ENCODE data around the gene LRBA.

The LRBA gene

DNA sequence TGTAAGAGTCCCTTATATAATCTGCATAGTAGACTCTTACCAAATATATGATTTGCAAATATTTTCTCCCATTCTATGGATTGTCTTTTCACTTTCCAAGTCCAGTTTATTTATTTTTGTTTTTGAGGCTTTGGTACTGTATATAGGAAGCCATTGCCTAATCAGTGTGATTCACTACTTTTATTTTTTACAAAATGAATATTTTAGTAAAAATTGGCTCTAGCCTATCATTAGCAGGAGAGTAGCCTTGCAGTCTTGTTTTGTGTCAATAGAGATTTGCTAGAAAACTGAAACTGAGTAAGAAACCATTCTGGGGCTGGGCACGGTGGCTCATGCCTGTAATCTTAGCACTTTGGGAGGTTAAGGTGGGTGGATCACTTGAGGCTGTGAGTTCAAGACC, 633.1 kb downstream of the LRBA start:
- no peak for TF ChIP-seq EZH2phosphoT487 (IDR thresholded peaks at IDR 0.05; ENCODE audit: borderline replicate concordance, low read length)
- TF ChIP-seq, protein P1, sequence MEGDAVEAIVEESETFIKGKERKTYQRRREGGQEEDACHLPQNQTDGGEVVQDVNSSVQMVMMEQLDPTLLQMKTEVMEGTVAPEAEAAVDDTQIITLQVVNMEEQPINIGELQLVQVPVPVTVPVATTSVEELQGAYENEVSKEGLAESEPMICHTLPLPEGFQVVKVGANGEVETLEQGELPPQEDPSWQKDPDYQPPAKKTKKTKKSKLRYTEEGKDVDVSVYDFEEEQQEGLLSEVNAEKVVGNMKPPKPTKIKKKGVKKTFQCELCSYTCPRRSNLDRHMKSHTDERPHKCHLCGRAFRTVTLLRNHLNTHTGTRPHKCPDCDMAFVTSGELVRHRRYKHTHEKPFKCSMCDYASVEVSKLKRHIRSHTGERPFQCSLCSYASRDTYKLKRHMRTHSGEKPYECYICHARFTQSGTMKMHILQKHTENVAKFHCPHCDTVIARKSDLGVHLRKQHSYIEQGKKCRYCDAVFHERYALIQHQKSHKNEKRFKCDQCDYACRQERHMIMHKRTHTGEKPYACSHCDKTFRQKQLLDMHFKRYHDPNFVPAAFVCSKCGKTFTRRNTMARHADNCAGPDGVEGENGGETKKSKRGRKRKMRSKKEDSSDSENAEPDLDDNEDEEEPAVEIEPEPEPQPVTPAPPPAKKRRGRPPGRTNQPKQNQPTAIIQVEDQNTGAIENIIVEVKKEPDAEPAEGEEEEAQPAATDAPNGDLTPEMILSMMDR (IDR thresholded peaks at IDR 0.05; ENCODE audit: low read depth, low read length, poor library complexity, severe bottlenecking) = no peak
- Histone ChIP-seq H3K4me1 (ENCODE audit: control insufficient read depth, low read length) (no peaks in the 10 kb centered on the region), H4K20me1 (ENCODE audit: control insufficient read depth, insufficient read depth, low read depth, low read length) (no peaks in the 10 kb centered on the region), H3K4me3 (ENCODE audit: low read length) (no peak overlapping the region), H3K27ac (ENCODE audit: low read depth, low read length) (no peak overlapping the region), H3K9me3 (ENCODE audit: control insufficient read depth, insufficient read depth, low read length) (no peaks in the 10 kb centered on the region), H3K36me3 (ENCODE audit: control insufficient read depth, low read length) (no peaks in the 10 kb centered on the region), H3K27me3 (ENCODE audit: control insufficient read depth, low read length) (no peaks in the 10 kb centered on the region), H3K9me2 (replicated peaks; ENCODE audit: control insufficient read depth, low read length) (no peaks in the 10 kb centered on the region), H3K4me2 (ENCODE audit: low read length) (no peak overlapping the region), H3F3A (ENCODE audit: control insufficient read depth, insufficient read depth) (no peaks in the 10 kb centered on the region), H3K79me2 (ENCODE audit: control insufficient read depth, low read length) (no peaks in the 10 kb centered on the region)

DNA sequence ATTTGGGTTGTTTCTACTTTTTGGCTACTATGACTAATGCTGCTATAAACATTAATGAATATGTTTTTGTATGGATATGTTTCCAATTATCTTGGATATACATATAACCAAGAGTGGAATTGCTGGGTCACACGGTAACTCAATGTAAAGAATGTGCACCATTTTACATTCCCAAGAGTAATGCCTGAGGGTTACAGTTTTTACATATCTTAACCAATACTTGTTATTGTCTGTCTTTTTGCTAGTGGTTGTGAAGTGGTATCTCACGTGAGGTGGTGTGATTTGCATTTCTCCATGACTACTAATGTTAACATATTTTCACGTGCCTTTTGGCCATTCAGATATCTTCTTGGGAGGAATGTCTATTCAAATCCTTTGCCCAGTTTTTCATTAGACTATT, 633.5 kb downstream of the LRBA start:
- no peak overlapping the region for H3K4me3 ChIP-seq (ENCODE audit: low read length)
- TF ChIP-seq, protein P1 (IDR thresholded peaks at IDR 0.05; ENCODE audit: low read depth, low read length, poor library complexity, severe bottlenecking) = no peak
- no peak for TF ChIP-seq EZH2phosphoT487 (IDR thresholded peaks at IDR 0.05; ENCODE audit: borderline replicate concordance, low read length)
- H3K79me2 ChIP-seq (ENCODE audit: control insufficient read depth, low read length) = no peaks in the 10 kb centered on the region
- no peak overlapping the region for H3K4me2 ChIP-seq (ENCODE audit: low read length)
- H4K20me1 ChIP-seq (ENCODE audit: control insufficient read depth, insufficient read depth, low read depth, low read length) = no peaks in the 10 kb centered on the region
- H3K4me1 ChIP-seq (ENCODE audit: control insufficient read depth, low read length) = no peaks in the 10 kb centered on the region
- H3K27me3 ChIP-seq (ENCODE audit: control insufficient read depth, low read length) = no peaks in the 10 kb centered on the region
- no peaks in the 10 kb centered on the region for H3K9me2 ChIP-seq (replicated peaks; ENCODE audit: control insufficient read depth, low read length)
- no peaks in the 10 kb centered on the region for H3K36me3 ChIP-seq (ENCODE audit: control insufficient read depth, low read length)
- no peaks in the 10 kb centered on the region for H3F3A ChIP-seq (ENCODE audit: control insufficient read depth, insufficient read depth)
- H3K9me3 ChIP-seq (ENCODE audit: control insufficient read depth, insufficient read depth, low read length) = no peaks in the 10 kb centered on the region
- H3K27ac ChIP-seq (ENCODE audit: low read depth, low read length) = no peak overlapping the region

DNA sequence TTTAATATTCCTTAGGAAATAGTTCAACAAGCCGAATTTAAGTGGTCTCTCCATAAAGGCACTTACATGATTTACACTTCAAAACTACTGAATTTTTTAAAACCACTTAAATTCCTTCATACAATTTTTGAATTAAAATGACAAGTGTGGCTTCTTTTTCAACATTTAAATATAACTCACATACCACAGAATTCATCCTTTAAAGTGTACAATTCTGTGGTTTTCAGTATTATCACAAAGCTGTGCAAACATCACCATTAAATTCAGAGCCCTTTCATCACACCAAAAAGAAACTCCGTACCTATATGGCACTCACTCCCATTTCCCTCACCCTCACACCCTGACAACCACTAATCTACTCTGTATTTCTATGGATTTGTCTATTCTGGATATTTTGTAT, 634.0 kb downstream of the LRBA start:
- Histone ChIP-seq H3K4me2 (ENCODE audit: low read length) (no peak overlapping the region), H3K27ac (ENCODE audit: low read depth, low read length) (no peak overlapping the region), H4K20me1 (ENCODE audit: control insufficient read depth, insufficient read depth, low read depth, low read length) (no peaks in the 10 kb centered on the region), H3K4me3 (ENCODE audit: low read length) (no peak overlapping the region), H3K9me3 (ENCODE audit: control insufficient read depth, insufficient read depth, low read length) (no peaks in the 10 kb centered on the region), H3K9me2 (replicated peaks; ENCODE audit: control insufficient read depth, low read length) (no peaks in the 10 kb centered on the region), H3F3A (ENCODE audit: control insufficient read depth, insufficient read depth) (no peaks in the 10 kb centered on the region), H3K27me3 (ENCODE audit: control insufficient read depth, low read length) (no peaks in the 10 kb centered on the region), H3K36me3 (ENCODE audit: control insufficient read depth, low read length) (no peaks in the 10 kb centered on the region), H3K4me1 (ENCODE audit: control insufficient read depth, low read length) (no peaks in the 10 kb centered on the region), H3K79me2 (ENCODE audit: control insufficient read depth, low read length) (no peaks in the 10 kb centered on the region)
- no peak for TF ChIP-seq EZH2phosphoT487 (IDR thresholded peaks at IDR 0.05; ENCODE audit: borderline replicate concordance, low read length)
- TF ChIP-seq, protein P1 (IDR thresholded peaks at IDR 0.05; ENCODE audit: low read depth, low read length, poor library complexity, severe bottlenecking) = no peak

DNA sequence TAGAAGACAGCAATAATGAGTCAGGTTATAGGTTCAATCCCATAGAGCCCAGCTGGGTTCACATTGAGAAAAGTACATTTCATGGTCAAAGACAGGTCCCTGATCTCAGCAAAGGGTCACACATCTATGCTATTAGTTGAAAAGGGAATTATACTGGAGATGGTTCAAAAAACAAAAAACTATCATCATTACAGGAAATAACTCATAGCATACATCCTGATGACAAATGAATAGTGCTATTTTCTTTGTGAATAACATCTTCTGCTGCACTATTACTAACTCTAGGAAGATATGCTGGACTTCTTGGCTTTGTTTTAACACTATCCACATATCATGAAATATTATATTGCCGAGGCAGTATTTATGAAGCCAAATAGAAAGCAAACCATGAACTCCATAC, 635.6 kb downstream of the LRBA start:
- H3K4me3 ChIP-seq (ENCODE audit: low read length) = no peak overlapping the region
- TF ChIP-seq, protein P1 (IDR thresholded peaks at IDR 0.05; ENCODE audit: low read depth, low read length, poor library complexity, severe bottlenecking) = no peak
- no peak for TF ChIP-seq EZH2phosphoT487 (IDR thresholded peaks at IDR 0.05; ENCODE audit: borderline replicate concordance, low read length)
- H3K27me3 ChIP-seq (ENCODE audit: control insufficient read depth, low read length) = no peaks in the 10 kb centered on the region
- no peaks in the 10 kb centered on the region for H3K79me2 ChIP-seq (ENCODE audit: control insufficient read depth, low read length)
- H3K36me3 ChIP-seq (ENCODE audit: control insufficient read depth, low read length) = no peaks in the 10 kb centered on the region
- no peaks in the 10 kb centered on the region for H3F3A ChIP-seq (ENCODE audit: control insufficient read depth, insufficient read depth)
- H3K9me3 ChIP-seq (ENCODE audit: control insufficient read depth, insufficient read depth, low read length) = no peaks in the 10 kb centered on the region
- H3K4me2 ChIP-seq (ENCODE audit: low read length) = no peak overlapping the region
- no peaks in the 10 kb centered on the region for H4K20me1 ChIP-seq (ENCODE audit: control insufficient read depth, insufficient read depth, low read depth, low read length)
- H3K4me1 ChIP-seq (ENCODE audit: control insufficient read depth, low read length) = no peaks in the 10 kb centered on the region
- H3K9me2 ChIP-seq (replicated peaks; ENCODE audit: control insufficient read depth, low read length) = no peaks in the 10 kb centered on the region
- no peak overlapping the region for H3K27ac ChIP-seq (ENCODE audit: low read depth, low read length)
